GM12872 (cell line): ENCODE data around the gene PLXNB2.
A peak's percentile ranks its signal among the peaks of the same experiment; 100 is the strongest.

ENCODE experiments used
- TF ChIP-seq, protein P1 (sequence below): IDR thresholded peaks from 3 replicates; pipeline ENCODE4 v1.5.1; 2011; ENCODE audit warnings: low read depth, mild to moderate bottlenecking, low read length, moderate library complexity; ENCODE audit not compliant: insufficient read depth

The PLXNB2 gene

DNA sequence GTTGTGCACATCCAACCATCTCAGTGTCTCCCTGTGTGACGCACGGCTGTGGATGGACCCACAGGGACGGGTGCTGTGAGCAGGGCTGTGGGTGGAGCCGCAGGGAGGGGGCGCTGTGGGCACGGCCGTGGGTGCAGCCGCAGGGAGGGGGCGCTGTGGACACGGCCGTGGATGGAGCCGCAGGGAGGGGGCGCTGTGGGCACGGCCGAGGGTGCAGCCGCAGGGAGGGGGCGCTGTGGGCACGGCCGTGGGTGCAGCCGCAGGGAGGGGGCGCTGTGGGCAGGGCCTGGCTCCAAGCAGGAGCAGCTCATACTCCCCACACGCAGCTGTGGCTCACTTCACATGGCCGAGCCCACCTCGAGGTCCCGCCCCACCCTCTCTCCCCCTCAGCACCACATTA, 31.3 kb downstream of the PLXNB2 start:
- TF ChIP-seq, protein P1, sequence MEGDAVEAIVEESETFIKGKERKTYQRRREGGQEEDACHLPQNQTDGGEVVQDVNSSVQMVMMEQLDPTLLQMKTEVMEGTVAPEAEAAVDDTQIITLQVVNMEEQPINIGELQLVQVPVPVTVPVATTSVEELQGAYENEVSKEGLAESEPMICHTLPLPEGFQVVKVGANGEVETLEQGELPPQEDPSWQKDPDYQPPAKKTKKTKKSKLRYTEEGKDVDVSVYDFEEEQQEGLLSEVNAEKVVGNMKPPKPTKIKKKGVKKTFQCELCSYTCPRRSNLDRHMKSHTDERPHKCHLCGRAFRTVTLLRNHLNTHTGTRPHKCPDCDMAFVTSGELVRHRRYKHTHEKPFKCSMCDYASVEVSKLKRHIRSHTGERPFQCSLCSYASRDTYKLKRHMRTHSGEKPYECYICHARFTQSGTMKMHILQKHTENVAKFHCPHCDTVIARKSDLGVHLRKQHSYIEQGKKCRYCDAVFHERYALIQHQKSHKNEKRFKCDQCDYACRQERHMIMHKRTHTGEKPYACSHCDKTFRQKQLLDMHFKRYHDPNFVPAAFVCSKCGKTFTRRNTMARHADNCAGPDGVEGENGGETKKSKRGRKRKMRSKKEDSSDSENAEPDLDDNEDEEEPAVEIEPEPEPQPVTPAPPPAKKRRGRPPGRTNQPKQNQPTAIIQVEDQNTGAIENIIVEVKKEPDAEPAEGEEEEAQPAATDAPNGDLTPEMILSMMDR = peak; percentile 93

DNA sequence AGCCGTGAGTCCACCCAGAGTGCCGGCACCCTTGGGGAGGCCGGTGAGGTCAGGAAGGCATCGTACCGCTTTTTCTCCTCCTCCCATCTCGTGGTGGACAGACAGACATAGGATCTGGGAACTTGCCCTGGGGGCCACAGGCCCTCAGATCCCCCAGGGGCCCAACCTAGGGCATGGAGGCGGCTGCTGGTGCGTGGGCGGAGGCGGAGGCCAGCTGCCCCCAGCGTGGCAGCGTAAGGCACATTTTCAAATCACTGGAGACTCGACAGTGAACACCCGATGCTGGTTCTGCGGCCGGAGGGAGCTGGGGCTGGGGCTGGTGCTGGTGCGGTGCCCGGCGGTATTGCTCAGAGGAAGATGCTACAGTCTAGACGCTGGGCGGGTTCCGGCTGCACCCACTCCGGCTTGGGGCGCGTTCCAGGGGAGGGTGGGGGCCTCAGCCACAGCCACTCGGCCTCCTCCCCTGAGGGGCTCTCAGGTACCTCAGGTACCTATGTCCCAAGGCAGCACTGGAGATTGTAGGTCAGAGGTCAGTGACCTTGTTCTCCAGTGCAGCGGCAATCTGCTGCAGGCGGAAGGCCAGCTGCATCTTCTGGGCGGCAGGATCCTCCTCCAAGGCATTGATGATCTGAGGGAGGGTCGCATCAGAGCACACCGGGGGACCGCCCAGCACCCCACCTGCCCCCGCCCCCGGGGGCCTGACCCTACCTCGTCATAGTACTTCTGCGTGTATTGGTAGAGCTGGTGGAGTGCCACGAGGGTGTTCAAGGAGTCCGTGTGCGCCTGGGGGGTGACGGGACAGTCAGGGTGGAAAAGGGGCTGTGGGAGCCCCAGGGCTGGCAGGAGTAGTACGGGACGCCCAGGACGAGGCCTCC, 32.0 kb downstream of the PLXNB2 start:
- TF ChIP-seq, protein P1 = no peak

DNA sequence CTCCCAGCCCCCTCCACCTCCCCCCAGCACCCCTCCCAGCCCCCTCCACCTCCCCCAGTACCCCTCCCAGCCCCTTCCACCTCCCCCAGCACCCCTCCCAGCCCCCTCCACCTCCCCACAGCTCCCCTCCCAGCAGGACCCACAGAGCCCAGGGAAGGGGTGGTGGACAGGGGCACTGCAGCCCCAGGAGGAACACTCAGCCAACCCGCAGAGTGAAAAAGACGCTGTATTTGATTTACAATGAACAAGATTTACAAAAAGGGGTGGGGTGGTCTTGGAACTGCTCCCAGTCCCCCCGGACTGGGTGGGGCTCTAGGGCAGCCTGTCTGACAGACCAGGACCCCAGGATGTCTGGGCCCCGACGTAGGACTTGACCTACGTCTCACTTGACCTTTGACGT, 32.7 kb downstream of the PLXNB2 start:
- TF ChIP-seq, protein P1 = no peak

DNA sequence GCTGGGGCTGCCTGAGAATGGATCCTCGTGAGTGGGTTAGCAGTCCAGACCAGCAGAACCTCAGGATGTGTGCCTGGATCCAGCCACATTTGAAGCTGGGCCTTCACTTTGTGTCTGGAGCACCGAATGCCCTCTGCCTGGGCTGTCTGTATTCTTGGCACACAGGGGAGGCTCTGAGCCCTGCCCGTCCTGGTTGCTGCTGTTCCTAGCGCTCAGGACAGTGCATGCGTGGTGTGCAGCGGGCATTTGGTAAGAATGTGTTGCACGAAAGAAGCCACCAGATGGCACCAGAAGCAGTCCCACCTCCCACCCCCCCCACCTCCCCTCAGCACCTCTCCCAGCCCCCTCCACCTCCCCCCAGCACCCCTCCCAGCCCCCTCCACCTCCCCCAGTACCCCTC, 33.1 kb downstream of the PLXNB2 start:
- TF ChIP-seq, protein P1 = peak; percentile 38

DNA sequence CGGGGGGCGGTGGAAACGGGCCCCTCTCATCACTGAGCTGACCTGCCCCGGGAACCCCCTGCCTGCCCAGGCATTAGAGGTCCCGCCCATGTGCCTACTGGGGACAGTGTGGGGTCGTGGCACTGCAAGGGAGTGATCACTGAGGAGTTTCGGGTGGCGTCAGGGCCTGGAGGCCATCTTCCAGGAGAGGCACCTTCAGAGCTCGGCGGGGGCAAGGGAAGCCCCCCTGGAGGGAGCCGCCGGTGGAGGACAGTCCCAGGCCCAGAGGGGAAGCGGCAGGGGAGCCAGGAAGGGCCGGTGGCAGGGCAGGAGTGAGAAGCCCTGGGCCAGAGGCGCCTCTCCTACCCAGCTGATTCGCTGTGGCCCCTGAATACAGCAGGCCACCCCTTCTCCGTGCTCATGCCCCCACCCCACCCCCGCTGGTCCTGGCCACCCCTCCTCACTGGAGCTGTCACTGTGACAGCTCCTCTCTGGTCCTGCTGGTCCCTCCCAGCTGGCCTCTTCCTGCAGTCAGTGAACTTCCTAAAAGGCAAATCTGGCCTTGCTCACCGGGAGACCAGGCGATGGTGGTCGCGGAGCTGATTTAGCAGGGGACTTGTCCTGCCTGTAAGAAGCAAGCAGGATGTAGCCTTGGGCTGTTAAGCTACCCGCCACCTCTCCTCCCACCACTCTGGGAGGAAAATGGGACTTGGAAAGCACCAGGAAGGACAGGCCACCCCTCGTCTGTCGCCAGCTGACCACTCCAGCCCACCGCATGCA, 35.2 kb downstream of the PLXNB2 start:
- TF ChIP-seq, protein P1 = no peak

DNA sequence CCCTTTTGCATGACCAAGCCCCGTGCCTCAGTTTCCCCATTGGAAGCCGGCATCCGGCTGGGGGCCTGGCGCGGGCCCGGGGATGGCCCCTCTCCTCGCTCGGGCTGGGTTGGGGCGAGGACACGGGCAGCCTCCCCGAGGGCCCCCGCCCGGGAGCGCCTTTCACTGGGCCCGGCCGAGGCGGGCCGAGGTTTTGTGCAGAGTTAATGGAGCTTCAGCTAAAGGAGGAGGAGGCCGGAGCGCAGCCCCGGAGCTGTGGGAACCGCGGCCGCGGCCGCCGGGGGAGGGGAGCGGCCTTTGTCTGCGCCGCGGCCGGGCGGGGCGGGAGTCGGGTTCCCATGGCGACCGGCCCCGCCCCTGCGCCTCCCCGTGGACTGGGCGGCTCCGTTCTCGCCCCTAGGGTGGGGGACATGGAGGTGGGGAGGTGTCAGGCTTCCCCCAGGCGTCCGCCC, 35.9 kb downstream of the PLXNB2 start:
- TF ChIP-seq, protein P1 = peak; percentile 29; the same call in 1 of the 3 replicates

DNA sequence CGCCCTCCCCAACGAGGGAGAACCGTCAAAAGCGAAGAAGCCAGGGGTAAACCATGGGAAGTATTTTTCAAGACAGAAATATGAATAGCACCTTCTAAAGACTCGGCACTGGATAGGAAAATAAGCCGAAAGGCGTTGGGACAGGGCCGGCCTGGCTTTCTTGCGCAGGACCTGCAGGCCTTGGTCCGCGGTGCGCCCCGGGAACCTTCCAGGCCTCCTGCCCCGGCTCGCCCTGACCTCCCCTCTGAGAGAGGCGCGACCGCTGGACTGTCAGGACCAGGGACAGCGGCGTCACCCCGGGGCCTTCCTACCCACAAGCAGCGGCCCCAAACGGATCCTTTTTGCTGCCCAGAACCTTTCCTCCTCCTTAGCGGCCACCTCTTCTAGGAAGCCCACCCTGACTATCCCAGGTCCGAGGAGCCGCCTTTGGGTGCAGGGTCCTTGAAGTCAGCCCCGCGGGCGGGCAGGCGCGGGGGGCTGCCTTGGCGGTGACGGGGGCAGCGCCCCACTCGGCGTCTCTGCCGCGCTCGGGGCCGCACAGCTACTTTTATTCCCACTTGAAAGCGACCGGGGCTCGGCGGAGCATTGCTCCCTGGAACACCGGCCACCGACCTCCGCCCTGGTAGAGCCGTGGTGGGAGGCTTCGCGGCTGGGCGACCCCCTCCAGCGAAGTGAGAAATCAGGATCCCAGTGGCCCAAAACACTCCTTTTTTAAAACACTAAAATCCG, 36.6 kb downstream of the PLXNB2 start:
- TF ChIP-seq, protein P1 = no peak
